GM21717 (cell line): Measurements from ENCODE around the gene CNTRL.
"Not testable (repeated sequence)": the region's sequence is repeated elsewhere in the genome, so short reads cannot be mapped to it uniquely, and the experiment has no call there.

Source experiments
- ATAC-seq: cut with Tn5 transposase; IDR thresholded peaks from one replicate; pipeline ENCODE4 v1.9.1; 2021; ENCODE audit warnings: mild to moderate bottlenecking, moderate library complexity; ENCODE audit not compliant: unreplicated experiment

Gene CNTRL

GRCh38 chr9:121123816-121124535 lies 49.2 kb downstream of the CNTRL start:
- no peak for ATAC-seq

GRCh38 chr9:121125590-121125989 lies 50.8 kb downstream of the CNTRL start:
- ATAC-seq, result no peak

GRCh38 chr9:121129384-121129783 lies 54.6 kb downstream of the CNTRL start:
- not testable (repeated sequence) for ATAC-seq

GRCh38 chr9:121133104-121133816 lies 58.5 kb downstream of the CNTRL start:
- no peak for ATAC-seq

- ATAC-seq, result no peak
Measured at GRCh38 chr9:121135642-121136041, 60.9 kb downstream of the CNTRL start.

GRCh38 chr9:121138561-121138960 lies 63.8 kb downstream of the CNTRL start:
- ATAC-seq, result no peak

DNA sequence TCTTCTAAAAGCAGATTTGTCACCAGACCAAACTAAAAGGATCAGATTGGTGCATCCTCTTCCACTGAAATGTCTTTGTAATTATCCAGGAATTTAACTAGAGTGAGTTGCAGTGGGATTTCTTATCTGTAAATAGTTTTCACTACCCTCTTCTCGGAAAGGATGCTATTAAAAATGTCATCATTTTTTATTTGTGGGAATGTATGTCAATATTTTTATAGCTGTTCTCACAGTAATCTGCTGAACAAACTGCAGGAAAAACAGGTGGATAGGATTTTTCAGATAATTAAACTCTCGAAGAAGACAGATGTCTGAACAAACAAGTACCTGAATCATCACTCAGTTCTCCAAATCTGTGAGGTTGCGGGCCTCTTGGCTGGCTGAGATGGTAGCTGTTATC lies 64.2 kb downstream of the CNTRL start:
- no peak for ATAC-seq

GRCh38 chr9:121140162-121140561 lies 65.4 kb downstream of the CNTRL start:
- ATAC-seq, result no peak

GRCh38 chr9:121141306-121141705 lies 66.6 kb downstream of the CNTRL start:
- ATAC-seq, result no peak

GRCh38 chr9:121141706-121142105 lies 67.0 kb downstream of the CNTRL start:
- ATAC-seq, result no peak

DNA sequence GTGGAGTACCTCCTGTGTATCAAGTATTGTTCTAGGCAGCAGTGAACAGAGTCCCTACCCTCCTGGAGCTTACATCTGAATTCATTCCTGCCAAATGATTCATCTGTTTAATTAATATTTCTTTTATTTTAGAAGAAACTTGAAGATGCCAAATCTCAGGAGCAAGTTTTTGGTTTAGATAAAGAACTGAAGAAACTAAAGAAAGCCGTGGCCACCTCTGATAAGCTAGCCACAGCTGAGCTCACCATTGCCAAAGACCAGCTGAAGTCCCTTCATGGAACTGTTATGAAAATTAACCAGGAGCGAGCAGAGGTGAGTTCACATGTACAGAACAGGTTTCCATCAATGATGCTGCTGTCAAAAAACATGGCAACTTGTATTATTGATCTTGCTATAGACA lies 69.0 kb downstream of the CNTRL start:
- no peak for ATAC-seq

DNA sequence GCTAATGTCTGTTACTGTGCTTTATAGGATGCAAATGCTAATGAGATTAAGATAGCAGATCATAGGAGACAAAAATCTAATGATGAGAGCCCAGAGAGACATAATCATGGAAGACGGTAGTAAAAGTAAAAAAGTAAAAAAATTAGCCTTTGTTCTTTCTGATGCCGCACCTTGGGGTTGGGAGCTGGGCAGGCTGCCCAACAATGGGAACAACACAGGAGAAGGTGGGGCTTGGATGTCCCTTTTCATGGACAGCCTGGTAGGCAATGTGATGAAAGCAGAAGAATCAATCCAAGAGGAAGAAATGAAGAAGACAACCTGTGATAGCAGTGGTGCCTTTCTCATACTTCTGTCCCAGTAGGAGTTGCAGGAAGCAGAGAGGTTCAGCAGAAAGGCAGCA lies 69.7 kb downstream of the CNTRL start:
- no peak for ATAC-seq

- no peak for ATAC-seq
Measured at GRCh38 chr9:121150188-121150587, 75.4 kb downstream of the CNTRL start.

GRCh38 chr9:121153642-121154041 lies 78.9 kb downstream of the CNTRL start:
- no peak for ATAC-seq

- no peak for ATAC-seq
Measured at GRCh38 chr9:121154782-121155181, 80.0 kb downstream of the CNTRL start.

DNA sequence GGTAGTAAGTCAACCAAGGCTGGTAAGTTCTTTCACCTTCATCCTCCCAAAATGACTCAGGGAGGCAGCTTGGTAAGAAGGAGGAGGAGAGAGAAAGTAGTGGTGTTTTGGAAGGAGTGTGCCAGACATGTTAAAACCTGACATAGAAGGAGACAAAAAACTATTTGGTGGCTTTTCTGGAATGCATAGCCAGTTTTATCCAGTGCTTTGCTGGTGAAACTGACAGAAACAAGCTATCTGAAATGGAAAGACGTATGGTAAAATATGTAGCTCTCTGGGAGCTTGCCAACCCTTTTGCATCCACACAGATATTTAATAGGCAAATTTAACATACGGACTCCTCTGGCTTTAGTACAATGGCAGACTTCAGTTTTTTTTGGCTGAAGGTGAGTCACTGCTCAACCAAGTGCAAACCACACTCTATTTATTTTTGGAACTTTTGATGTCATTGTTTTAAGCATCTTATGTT lies 81.5 kb downstream of the CNTRL start:
- peak; percentile 82 for ATAC-seq

- no peak for ATAC-seq
Measured at GRCh38 chr9:121157939-121158338, 83.2 kb downstream of the CNTRL start.

- no peak for ATAC-seq
Measured at GRCh38 chr9:121160025-121160424, 85.3 kb downstream of the CNTRL start.

DNA sequence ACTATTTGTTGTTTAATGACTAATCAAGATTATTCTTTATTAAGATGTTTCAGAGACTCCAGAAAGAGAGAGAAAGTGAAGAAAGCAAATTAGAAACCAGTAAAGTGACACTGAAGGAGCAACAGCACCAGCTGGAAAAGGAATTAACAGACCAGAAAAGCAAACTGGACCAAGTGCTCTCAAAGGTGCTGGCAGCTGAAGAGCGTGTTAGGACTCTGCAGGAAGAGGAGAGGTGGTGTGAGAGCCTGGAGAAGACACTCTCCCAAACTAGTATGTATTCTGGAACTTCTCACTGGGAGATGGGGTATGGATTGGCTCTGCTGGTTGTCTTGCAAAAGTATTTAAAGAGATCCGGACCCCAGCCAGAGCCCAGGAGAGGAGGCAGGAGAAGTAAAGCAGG lies 93.3 kb downstream of the CNTRL start:
- no peak for ATAC-seq

DNA sequence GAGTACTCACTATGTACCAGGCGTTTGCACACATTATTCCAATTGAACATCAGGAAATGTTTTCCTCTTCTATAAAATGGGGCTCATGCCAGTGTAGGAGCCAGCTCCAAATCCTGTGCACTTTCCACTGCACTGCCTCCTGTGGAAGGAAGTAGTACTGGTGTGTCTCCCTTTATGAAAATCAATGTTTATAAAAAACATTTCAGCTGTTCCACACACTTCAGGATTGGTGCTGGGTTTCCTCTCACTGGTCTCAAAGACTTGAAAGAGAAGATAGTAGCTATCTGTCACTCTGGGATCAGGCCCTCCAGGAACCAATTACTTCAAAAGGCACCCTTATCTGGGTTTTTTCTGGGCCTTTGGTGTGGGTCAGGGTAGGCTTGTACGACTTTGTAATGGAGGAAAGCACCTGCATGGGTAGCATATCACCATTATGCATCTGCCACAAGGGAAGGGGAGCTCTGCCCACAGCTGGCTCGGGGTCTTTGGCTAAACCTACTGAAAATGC lies 94.4 kb downstream of the CNTRL start:
- ATAC-seq, result no peak

DNA sequence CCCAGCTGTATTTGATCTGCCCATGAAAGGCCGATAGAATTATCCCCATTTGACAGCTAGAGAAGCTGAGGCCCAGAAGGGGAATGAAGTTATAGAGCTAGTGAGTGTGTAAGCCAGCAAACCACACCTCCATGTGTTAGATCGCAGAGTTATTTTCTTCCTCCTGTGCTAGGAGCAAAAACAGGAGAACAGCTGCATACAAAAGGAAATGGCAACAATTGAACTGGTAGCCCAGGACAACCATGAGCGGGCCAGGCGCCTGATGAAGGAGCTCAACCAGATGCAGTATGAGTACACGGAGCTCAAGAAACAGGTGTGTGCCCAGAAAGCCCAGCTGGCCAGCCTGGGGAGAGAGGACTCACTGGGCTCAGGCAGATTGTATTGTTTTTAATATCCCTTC lies 96.5 kb downstream of the CNTRL start:
- ATAC-seq, result no peak
